ENCODE data around the gene DOCK2.

DOCK2 gene

DNA sequence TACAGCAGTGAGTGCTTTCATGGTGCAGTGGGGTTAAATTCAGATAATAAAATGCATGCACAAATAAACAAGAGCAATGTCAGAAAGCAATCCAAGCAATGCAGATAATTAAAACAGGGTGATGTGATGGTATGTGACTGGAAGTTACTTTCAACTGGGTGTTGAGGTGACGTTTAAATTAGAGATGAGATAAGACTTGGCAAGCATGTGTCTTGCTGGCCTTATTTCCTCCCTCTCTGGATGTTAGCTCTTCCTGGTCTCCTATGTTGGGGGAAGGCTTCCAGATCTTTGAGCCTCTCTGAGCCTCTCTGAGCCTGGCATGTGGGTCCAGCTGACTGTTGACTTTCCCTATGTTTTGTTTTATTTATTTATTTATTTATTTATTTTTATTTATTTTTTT is 54.4 kb downstream of the DOCK2 start:
- TF ChIP-seq, protein P1, sequence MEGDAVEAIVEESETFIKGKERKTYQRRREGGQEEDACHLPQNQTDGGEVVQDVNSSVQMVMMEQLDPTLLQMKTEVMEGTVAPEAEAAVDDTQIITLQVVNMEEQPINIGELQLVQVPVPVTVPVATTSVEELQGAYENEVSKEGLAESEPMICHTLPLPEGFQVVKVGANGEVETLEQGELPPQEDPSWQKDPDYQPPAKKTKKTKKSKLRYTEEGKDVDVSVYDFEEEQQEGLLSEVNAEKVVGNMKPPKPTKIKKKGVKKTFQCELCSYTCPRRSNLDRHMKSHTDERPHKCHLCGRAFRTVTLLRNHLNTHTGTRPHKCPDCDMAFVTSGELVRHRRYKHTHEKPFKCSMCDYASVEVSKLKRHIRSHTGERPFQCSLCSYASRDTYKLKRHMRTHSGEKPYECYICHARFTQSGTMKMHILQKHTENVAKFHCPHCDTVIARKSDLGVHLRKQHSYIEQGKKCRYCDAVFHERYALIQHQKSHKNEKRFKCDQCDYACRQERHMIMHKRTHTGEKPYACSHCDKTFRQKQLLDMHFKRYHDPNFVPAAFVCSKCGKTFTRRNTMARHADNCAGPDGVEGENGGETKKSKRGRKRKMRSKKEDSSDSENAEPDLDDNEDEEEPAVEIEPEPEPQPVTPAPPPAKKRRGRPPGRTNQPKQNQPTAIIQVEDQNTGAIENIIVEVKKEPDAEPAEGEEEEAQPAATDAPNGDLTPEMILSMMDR (IDR thresholded peaks at IDR 0.05; ENCODE audit: low read depth, low read length), result no peak
- H3K4me3 ChIP-seq (ENCODE audit: low read depth, low read length), result no peak overlapping the region

DNA sequence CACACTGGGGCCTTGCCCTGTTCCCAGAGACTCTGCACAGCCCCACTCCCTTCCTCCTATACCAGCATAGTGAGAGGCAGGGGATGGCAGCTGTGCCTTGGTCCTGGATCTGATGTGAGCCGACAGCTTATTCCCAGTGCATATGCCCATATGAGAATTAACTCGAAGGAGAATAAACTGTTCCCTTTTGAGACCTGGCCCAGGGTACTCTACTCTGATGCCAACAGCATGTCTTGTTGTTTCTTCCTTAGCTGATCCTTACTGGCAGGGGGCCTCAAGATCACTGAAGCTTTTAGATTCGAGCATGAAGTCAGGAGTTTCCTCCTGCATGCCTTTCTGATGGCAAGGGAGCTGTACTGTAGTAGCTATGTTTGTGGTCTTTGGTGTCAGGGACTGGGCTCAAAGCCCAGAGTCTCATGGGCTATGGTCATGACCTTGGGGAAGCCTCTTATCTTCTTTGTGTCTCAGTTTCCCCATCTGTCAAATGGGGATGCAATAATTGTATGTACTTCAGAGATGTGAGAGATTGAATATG is 57.1 kb downstream of the DOCK2 start:
- TF ChIP-seq, protein P1 (IDR thresholded peaks at IDR 0.05; ENCODE audit: low read depth, low read length), result no peak
- no peak overlapping the region for H3K4me3 ChIP-seq (ENCODE audit: low read depth, low read length)

DNA sequence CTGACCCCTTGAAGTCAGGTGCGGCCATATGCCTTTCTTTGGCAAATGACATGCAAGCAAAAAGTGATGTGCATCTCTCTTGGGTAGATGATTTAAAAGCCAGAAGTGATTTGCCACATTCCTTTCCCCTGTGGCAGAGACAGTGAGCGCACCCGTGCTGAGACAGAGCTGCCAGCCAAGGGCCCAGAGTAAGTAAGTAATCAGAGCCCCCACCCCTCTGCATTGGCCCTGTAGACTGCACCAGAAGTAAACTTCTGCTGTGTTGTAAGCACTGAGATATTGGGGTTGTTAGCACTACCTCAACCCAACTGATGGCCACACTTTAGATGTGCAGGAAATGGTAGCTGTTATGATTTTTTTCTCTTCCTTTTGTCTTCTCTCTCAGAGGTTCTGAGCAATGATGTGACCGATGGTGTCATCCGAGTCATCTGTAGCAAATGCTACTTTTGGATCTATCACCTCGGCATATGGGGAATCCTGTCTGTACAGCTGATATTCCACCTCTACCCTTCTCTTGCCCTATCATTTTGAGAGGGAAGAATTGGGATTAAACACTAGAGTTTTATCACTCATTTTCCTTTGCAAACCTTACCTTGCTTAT is 58.0 kb downstream of the DOCK2 start:
- TF ChIP-seq, protein P1 (IDR thresholded peaks at IDR 0.05; ENCODE audit: low read depth, low read length), result no peak
- no peak overlapping the region for H3K4me3 ChIP-seq (ENCODE audit: low read depth, low read length)

DNA sequence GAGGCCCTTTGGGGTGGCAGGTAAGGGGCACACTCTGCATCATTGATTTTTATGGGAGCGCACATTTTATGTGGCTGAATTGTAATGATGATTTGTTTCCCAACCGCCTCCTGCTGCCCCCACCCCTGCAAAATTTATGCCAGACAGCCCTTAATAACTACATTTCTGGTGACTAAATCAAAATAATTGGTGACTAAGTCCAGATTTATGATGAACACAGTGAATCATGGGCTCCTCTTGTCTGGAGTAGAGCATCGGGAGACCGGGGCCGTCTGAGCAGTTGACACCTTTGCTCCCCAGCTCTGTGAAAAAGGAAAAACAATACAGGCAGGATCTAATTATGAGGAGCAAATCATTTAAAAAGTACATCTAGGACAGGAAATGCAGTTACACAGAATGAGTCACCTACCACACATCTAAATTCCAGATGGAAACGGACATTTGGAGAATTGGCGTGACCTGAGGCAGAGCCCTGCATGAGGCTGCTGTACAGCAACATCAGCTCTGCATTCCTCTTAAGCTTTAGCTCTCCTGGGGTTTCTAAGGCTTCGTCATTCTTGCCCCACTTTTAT is 58.9 kb downstream of the DOCK2 start:
- TF ChIP-seq, protein P1 (IDR thresholded peaks at IDR 0.05; ENCODE audit: low read depth, low read length), result no peak
- H3K4me3 ChIP-seq (ENCODE audit: low read depth, low read length), result no peak overlapping the region

DNA sequence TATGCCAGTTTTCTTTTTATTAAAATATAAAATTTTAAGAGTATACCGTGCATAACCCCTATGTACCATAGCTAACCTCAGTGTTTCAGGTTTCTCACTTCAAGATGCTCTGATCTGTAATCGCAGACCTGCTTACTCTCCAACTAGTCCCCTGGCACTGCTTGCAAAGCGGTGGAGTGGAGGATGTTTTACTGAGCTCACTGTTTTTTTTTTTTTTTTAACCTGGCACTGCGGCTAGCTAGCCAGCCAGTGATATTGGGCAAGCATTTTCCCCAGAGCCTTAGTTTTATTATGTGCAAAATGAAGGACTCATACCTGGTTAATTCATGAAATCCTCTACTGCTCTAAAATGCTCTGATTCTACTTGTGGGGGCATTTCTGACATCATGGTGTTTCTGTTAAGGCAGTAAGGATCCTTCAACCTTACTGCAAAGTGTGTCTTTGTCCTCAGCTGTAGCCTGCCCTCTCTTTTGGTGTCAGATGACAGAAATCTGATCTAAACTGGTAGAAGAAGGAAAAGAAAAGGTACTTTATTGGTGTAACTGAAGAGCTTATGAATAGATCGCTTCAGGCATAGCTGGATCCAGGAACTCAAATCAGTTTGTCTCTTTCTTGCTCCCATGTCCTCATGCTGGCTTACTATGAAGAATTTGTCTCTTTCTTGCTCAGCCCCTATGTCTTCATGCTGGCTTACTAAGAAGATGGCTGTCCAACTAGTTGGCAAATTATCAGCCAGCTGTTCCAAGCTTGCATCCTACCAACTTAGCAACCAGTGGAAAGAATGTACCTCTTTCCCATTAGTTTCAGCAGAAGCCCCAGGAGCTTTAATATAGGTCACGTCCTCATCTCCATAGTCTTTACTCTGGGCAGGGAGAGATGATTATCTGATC is 59.8 kb downstream of the DOCK2 start:
- TF ChIP-seq, protein P1 (IDR thresholded peaks at IDR 0.05; ENCODE audit: low read depth, low read length), result no peak

DNA sequence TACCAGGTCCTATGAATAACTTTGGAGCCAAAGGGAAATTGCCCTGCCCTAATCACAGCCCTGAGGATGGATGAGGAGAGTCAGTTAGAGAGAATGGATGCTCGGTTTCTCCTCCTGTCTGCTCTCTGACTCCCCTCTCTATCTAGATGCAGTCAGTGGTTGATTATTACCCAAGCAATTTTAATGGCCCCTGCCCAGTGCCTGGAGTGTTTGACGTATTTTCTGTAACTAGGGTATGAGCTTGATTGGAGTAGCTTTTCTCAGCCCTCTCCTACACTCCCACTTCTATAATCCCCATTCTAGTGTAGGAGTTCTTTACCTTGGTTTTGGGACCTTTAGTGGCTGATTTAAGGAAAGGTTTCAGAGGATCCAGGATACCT is 60.4 kb downstream of the DOCK2 start:
- TF ChIP-seq, protein P1 (IDR thresholded peaks at IDR 0.05; ENCODE audit: low read depth, low read length), result no peak
- no peak overlapping the region for H3K4me3 ChIP-seq (ENCODE audit: low read depth, low read length)

More for the DNA sequence above, 59.8 kb downstream of the DOCK2 start:
- no peak overlapping the region for H3K4me3 ChIP-seq (ENCODE audit: low read depth, low read length)
